Measurements from ENCODE around the gene CENPVL2.
"Not testable (repeated sequence)": the region's sequence is repeated elsewhere in the genome, so short reads cannot be mapped to it uniquely, and the experiment has no call there.

CENPVL2 gene

DNA sequence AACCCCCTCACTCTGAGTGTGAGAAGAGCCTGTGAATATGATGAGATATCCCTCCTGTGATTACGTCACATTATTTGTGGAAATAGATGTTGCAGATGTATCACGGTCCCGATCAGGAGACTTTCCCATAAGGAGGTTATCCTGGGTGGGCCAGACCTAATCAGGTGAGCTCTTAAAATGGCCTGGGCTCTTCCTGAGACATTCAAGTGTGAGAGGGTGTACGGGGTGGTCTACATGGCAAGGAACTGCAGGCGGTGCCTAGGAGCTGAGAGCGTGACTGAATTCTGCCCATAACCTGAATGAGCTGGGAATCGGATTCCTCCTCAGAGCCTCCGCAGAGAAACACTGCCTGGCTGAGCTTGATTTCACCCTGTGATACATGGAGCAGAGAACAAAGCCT, 14.8 kb upstream of the CENPVL2 start:
- H3K27me3 ChIP-seq (ENCODE audit: insufficient read depth, low read length, poor library complexity, severe bottlenecking): no peaks in the 10 kb centered on the region
- H3K4me1 ChIP-seq (ENCODE audit: insufficient read depth, low read length, poor library complexity, severe bottlenecking): no peaks in the 10 kb centered on the region
- no peaks in the 10 kb centered on the region for H3K9me2 ChIP-seq (replicated peaks; ENCODE audit: low read depth, low read length)
- no peaks in the 10 kb centered on the region for H3K79me2 ChIP-seq (ENCODE audit: insufficient read depth, low read length)
- H3K4me2 ChIP-seq (ENCODE audit: low read depth, low read length, poor library complexity, severe bottlenecking): no peak overlapping the region
- H3F3A ChIP-seq (ENCODE audit: low read depth): no peaks in the 10 kb centered on the region
- no peaks in the 10 kb centered on the region for H3K9me3 ChIP-seq (ENCODE audit: insufficient read depth, low read depth, low read length)
- TF ChIP-seq, protein P1, sequence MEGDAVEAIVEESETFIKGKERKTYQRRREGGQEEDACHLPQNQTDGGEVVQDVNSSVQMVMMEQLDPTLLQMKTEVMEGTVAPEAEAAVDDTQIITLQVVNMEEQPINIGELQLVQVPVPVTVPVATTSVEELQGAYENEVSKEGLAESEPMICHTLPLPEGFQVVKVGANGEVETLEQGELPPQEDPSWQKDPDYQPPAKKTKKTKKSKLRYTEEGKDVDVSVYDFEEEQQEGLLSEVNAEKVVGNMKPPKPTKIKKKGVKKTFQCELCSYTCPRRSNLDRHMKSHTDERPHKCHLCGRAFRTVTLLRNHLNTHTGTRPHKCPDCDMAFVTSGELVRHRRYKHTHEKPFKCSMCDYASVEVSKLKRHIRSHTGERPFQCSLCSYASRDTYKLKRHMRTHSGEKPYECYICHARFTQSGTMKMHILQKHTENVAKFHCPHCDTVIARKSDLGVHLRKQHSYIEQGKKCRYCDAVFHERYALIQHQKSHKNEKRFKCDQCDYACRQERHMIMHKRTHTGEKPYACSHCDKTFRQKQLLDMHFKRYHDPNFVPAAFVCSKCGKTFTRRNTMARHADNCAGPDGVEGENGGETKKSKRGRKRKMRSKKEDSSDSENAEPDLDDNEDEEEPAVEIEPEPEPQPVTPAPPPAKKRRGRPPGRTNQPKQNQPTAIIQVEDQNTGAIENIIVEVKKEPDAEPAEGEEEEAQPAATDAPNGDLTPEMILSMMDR (conservative IDR thresholded peaks at IDR 0.05; ENCODE audit: low read length): no peak
- no peak for TF ChIP-seq EZH2phosphoT487 (IDR thresholded peaks at IDR 0.05; ENCODE audit: borderline replicate concordance)
- no peak overlapping the region for H3K4me3 ChIP-seq (ENCODE audit: low read length, poor library complexity, severe bottlenecking)
- H4K20me1 ChIP-seq (ENCODE audit: insufficient read depth, low read length, poor library complexity, severe bottlenecking): no peaks in the 10 kb centered on the region
- H3K36me3 ChIP-seq (ENCODE audit: insufficient read depth, low read length): no peaks in the 10 kb centered on the region
- H3K9ac ChIP-seq (ENCODE audit: low read depth, low read length, poor library complexity, severe bottlenecking): no peak overlapping the region
- no peak overlapping the region for H2AFZ ChIP-seq (ENCODE audit: low read length)

- no peaks in the 10 kb centered on the region for H3K36me3 ChIP-seq (ENCODE audit: insufficient read depth, low read length)
- no peak overlapping the region for H3K4me3 ChIP-seq (ENCODE audit: low read length, poor library complexity, severe bottlenecking)
- no peaks in the 10 kb centered on the region for H3F3A ChIP-seq (ENCODE audit: low read depth)
- no peak overlapping the region for H3K9ac ChIP-seq (ENCODE audit: low read depth, low read length, poor library complexity, severe bottlenecking)
- H3K9me2 ChIP-seq (replicated peaks; ENCODE audit: low read depth, low read length): no peaks in the 10 kb centered on the region
- no peaks in the 10 kb centered on the region for H3K4me1 ChIP-seq (ENCODE audit: insufficient read depth, low read length, poor library complexity, severe bottlenecking)
- no peaks in the 10 kb centered on the region for H3K9me3 ChIP-seq (ENCODE audit: insufficient read depth, low read depth, low read length)
- TF ChIP-seq EZH2phosphoT487 (IDR thresholded peaks at IDR 0.05; ENCODE audit: borderline replicate concordance): no peak
- TF ChIP-seq, protein P1 (conservative IDR thresholded peaks at IDR 0.05; ENCODE audit: low read length): no peak
- no peak overlapping the region for H3K4me2 ChIP-seq (ENCODE audit: low read depth, low read length, poor library complexity, severe bottlenecking)
- no peak overlapping the region for H2AFZ ChIP-seq (ENCODE audit: low read length)
- no peaks in the 10 kb centered on the region for H4K20me1 ChIP-seq (ENCODE audit: insufficient read depth, low read length, poor library complexity, severe bottlenecking)
- H3K27me3 ChIP-seq (ENCODE audit: insufficient read depth, low read length, poor library complexity, severe bottlenecking): no peaks in the 10 kb centered on the region
- no peaks in the 10 kb centered on the region for H3K79me2 ChIP-seq (ENCODE audit: insufficient read depth, low read length)
Measured at GRCh38 chrX:51694254-51694653, 11.6 kb upstream of the CENPVL2 start.

- H3K27me3 ChIP-seq (ENCODE audit: insufficient read depth, low read length, poor library complexity, severe bottlenecking); H3K9me2 ChIP-seq (replicated peaks; ENCODE audit: low read depth, low read length); H2AFZ ChIP-seq (ENCODE audit: low read length); H3K9me3 ChIP-seq (ENCODE audit: insufficient read depth, low read depth, low read length); H3K4me3 ChIP-seq (ENCODE audit: low read length, poor library complexity, severe bottlenecking); H3K4me1 ChIP-seq (ENCODE audit: insufficient read depth, low read length, poor library complexity, severe bottlenecking); H3K9ac ChIP-seq (ENCODE audit: low read depth, low read length, poor library complexity, severe bottlenecking); H3K36me3 ChIP-seq (ENCODE audit: insufficient read depth, low read length); H4K20me1 ChIP-seq (ENCODE audit: insufficient read depth, low read length, poor library complexity, severe bottlenecking); H3F3A ChIP-seq (ENCODE audit: low read depth); H3K79me2 ChIP-seq (ENCODE audit: insufficient read depth, low read length); H3K4me2 ChIP-seq (ENCODE audit: low read depth, low read length, poor library complexity, severe bottlenecking): not testable (repeated sequence)
Measured at GRCh38 chrX:51681808-51682719, 567 bp downstream of the CENPVL2 start.

DNA sequence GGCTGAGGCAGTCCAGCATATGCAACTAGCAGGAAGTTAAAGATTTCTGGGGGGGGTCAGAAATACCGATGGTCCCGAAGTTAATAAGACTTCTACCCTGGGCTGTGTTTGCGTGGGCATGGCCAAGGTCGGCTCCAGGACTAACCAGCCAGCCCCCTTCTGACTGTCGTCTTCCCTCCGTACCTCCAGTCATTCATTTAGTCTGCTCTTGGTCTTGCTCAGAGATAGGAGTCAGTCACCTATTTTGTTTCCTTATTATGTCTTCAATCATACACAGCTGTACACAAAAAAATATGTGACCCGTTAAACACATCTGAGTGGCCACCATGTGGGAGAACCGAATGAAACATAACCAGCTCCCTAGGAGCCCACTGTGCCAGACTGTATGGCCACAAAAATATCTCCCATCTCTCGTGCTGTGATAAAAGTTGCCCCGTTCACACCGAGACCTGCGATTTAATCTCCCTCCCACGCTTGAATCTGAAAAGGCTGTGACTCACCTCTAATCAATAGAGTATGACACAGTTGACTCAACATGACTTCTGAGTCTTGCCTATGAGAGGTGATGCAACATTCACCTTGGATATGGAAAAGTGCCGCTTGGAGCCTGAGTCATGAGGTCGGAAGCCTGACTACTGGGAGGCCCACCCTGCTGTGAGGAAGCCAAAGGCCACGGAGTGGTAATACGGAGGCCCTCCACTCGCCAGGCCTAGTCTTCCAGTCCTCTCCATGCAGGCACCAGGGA, 2.8 kb downstream of the CENPVL2 start:
- not testable (repeated sequence) for H3K27me3 ChIP-seq (ENCODE audit: insufficient read depth, low read length, poor library complexity, severe bottlenecking); H2AFZ ChIP-seq (ENCODE audit: low read length); H4K20me1 ChIP-seq (ENCODE audit: insufficient read depth, low read length, poor library complexity, severe bottlenecking); H3K4me2 ChIP-seq (ENCODE audit: low read depth, low read length, poor library complexity, severe bottlenecking); H3K79me2 ChIP-seq (ENCODE audit: insufficient read depth, low read length); H3K4me1 ChIP-seq (ENCODE audit: insufficient read depth, low read length, poor library complexity, severe bottlenecking); H3K4me3 ChIP-seq (ENCODE audit: low read length, poor library complexity, severe bottlenecking); H3K36me3 ChIP-seq (ENCODE audit: insufficient read depth, low read length); H3K9me3 ChIP-seq (ENCODE audit: insufficient read depth, low read depth, low read length); H3F3A ChIP-seq (ENCODE audit: low read depth); H3K9me2 ChIP-seq (replicated peaks; ENCODE audit: low read depth, low read length); H3K9ac ChIP-seq (ENCODE audit: low read depth, low read length, poor library complexity, severe bottlenecking)

All from Loucy (cell line).